T1000 (cell line): ENCODE results near the gene SENP7.
"Not testable (repeated sequence)": the region's sequence is repeated elsewhere in the genome, so short reads cannot be mapped to it uniquely, and the experiment has no call there.

Experiments used
- DNase-seq: peaks from one replicate; lab custom pipeline; 2025; ENCODE audit warnings: mixed read lengths; lab: John Stamatoyannopoulos, UW

SENP7 gene

DNA sequence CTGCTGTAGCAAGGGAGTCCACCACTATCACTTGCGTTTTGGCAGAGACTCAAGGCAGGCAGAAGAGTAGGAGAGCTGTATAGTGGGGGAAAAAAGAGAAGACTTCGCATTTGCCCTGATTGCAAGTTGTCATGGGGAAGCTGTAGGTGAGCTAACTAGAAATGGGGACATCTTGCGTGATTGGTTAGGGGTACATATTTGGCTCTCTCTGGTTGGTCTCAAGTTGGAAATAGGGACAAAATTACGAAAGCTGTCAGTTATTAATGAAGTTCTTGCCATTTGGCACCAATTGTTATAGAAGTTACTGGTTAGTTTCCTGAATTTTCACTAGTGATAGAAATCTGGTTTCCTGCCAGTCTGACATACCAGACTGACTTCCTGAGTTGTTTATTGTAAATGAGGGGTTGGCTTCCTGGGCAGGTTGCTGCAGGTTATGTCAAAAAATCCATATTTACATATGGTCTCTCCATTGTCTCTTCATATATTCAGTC is 8.2 kb upstream of the SENP7 start:
- no peak for DNase-seq

GRCh38 chr3:101519685-101520365 is 6.8 kb upstream of the SENP7 start:
- no peak for DNase-seq

DNA sequence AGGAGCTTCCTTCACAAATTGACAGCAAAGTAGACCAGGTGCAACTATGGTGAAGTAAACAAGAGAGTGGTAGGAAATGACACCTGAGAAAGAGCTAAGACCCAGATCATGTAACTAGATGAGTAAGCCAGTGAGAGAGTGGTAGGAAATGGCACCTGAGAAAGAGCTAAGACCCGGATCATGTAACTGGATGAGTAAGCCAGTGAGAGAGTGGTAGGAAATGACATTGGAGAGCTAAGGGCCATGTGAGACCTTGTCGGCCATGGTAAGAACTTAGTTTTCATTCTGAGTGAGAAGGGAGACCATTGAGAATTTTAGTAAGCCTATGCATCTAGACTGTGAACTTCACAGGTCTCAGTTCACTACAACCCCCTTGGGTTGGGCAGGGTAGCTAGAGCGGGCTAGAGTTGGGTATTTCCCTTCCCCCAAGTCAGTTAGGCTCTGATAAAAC is 5.4 kb upstream of the SENP7 start:
- no peak for DNase-seq

GRCh38 chr3:101513419-101513986 is 491 bp upstream of the SENP7 start:
- no peak for DNase-seq

DNA sequence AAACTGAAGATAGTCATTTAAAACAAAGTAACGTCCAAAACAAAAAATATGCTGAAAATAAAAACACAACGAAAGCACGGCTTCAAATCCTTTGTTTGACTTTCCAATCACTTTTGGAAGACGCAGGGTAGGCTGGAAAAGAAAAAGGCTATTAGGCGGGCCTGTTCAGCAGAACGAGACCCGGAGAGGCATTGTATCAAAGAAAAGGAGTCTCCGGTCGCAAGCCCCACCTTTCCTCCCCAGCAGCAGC is 691 bp downstream of the SENP7 start:
- DNase-seq: no peak

- no peak for DNase-seq
These were observed 3.2 kb downstream of the SENP7 start for GRCh38 chr3:101509811-101510210.

- DNase-seq: no peak
These were observed 3.7 kb downstream of the SENP7 start for GRCh38 chr3:101509281-101509680.

GRCh38 chr3:101501783-101502182 is 11.2 kb downstream of the SENP7 start:
- no peak for DNase-seq

- DNase-seq: no peak
These were observed 12.8 kb downstream of the SENP7 start for GRCh38 chr3:101500208-101500607.

DNA sequence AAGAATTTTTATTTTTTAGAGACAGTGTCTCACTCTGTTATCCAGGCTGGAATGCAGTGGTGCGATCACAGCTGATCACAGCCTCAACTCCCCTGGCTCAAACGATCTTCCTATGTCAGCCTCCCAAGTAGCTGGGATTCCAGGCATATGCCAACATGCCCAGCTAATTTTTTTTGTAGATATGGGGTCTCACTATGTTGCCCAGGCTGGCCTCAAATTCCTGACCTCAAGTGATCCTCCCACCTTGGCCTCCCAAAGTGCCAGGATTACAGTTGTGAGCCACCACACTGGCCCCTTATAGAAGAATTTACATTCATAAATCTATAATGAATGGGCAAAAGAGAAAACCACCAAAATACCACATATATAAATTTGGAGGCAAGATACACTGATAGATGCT is 15.2 kb downstream of the SENP7 start:
- no peak for DNase-seq

DNA sequence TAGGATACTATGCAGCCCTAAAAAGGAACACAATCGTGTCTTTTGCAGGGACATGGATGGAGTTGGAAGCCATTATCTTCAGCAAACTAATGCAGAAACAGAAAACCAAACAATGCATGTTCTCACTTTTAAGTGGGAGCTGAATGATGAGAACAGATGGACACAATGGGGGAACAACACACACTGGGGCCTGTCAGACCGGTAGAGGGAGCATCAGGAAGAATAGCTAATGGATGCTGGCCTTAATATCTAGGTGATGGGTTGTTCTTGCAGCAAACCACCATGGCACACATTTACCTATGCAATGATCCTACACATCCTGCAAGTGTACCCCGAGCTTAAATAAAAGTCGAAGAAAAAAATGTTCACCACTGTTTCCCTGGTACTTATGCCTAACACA is 17.5 kb downstream of the SENP7 start:
- DNase-seq: no peak

DNA sequence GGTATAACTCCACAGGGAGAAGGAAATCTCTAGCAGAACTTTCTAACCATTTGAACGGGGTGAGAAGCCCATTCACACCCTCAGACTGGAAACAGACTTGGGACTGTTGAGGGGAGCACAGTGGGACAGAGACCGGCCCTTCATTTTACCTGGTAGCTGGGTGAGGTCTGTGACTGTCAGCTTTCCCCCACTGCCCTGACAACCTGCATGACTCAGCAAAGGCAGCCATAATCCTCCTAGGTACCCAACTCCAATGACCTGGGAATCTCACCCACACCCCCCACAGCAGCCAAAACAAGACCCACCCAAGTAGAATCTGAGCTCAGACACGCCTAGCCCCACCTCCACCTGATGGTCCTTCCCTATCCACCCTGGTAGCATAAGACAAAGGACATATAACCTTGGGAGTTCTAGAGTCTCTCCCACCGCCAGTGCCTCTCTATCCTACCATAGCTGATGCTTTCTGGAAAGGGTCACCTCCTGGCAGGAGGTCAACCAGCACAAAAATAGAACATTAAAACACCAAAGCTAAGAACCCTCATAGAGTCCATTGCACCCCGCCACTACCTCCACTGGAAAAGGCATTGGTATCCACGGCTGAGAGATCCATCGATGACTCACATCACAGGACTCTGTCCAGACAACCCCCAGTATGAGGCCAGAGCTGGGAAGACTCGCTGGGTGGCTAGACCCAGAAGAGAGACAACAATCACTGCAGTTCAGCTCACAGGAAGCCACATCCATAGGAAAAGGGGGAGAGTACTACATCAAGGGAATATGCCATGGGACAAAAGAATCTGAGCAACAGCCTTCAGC is 28.0 kb downstream of the SENP7 start:
- DNase-seq: no peak

GRCh38 chr3:101478980-101479379 is 34.0 kb downstream of the SENP7 start:
- no peak for DNase-seq

GRCh38 chr3:101474841-101475552 is 38.0 kb downstream of the SENP7 start:
- DNase-seq: not testable (repeated sequence)

GRCh38 chr3:101468676-101469075 is 44.3 kb downstream of the SENP7 start:
- not testable (repeated sequence) for DNase-seq

DNA sequence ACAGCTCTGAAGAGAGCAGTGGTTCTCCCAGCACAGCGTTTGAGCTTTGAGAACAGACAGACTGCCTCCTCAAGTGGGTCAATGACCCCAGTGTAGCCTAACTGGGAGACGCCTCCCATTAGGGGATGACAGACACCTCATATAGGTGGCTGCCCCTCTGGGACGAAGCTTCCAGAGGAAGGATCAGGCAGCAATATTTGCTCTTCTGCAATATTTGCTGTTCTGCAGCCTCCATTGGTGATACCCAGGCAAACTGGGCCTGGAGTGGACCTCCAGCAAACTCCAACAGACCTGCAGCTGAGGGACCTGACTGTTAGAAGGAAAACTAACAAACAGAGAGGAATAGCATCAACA is 45.7 kb downstream of the SENP7 start:
- not testable (repeated sequence) for DNase-seq

DNA sequence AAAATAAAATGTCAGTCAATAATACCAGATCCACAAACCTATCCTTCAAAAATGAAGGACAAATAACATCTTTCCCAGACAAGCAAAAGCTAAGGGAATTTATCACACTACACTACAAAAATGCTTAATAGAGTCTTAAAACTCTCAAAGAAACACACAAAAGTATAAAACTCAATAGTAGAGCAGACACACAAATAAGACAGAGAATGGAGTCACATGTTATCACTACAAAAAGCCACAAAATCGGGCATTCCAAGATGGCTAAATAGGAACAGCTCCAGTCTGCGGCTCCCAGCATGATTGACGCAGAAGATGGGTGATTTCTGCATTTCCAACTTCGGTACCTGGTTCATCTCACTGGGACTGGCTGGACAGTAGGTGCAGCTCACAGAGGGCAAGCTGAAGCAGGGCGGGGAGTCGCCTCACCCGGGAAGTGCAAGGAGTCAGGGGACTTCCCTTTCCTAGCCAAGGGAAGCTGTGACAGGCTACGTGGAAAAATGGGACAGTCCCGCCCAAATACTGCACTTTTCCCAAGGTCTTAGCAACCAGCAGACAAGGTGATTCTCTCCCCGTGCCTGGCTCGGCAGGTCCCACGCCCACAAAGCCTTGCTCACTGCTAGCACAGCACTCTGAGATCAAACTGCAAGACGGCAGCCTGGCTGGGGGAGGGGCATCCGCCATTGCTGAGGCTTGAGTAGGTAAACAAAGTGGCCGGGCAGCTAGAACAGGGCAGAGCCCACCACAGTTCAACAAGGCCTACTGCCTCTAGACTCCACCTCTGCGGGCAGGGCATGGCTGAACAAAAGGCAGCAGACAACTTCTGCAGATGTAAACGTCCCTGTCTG is 46.3 kb downstream of the SENP7 start:
- DNase-seq: no peak

GRCh38 chr3:101464235-101464634 is 48.8 kb downstream of the SENP7 start:
- no peak for DNase-seq

DNA sequence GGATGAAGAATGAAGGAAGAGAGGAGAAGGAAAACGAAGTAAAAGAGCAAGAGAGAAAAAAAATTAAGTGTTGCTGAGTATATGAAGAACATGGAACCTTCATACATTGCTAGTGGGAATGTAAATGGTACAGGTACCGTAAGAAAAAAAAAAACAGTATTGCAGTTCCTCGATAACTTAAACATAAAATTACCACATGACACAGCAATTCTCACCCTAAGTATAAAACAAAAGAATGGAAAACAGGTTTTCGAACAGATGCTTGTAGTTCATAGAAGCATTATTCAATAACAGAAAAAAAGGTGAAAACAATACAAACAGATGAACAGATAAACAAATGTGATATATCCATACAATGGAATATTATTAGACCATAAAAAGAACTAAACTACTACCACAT is 51.6 kb downstream of the SENP7 start:
- DNase-seq: no peak

GRCh38 chr3:101458387-101458786 is 54.6 kb downstream of the SENP7 start:
- no peak for DNase-seq

DNA sequence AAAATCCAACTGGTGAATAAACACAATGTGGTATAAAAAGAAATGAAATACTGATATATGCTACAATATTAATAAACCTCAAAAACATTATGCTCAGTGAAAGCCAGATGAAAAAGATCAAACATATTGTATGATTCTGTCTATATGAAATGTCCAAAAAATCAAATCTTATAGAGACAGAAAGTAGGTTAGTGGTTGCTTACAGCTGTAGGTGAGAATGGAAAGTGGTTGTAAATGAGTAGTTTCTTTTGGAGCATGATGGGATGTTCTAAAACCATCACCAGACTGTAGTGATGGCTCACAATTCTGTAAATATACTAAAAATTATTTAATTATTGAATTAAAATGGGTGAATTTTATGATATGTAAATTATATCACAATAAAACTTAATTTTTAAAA is 58.4 kb downstream of the SENP7 start:
- no peak for DNase-seq

DNA sequence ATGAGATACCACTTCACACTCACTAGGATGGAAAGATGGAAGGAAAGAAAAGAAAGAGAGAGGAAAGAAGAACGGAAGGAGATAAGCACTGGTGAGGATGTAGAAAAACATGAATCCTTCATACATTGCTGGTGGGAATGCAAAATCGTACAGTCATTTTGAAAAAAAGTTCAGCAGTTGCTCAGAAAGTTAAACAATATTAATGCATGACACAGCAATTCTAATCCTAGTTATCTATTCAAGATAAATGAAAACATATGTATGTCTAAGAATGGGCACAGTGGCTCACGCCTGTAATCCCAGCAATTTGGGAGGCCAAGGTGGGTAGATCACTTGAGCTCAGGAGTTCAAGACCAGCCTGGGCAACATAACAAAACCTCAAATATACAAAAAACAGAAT is 59.1 kb downstream of the SENP7 start:
- DNase-seq: no peak
